Lower leg skin (tissue), 3 donors: ENCODE measurements around the gene STPG3.

Experiments used
- CTCF ChIP-seq, 3 donors: fragments of 450-650 bp; IDR thresholded peaks; one replicate each; pipeline ENCODE4 v1.5.1; 2016; ENCODE audit warnings: antibody characterized with exemption in 3 of 3, mild to moderate bottlenecking in 3 of 3, moderate library complexity in 2 of 3
- POLR2A ChIP-seq, 2 donors: fragments of 450-650 bp; IDR thresholded peaks; one replicate each; pipeline ENCODE4 v1.6.1; 2016 to 2017; ENCODE audit warnings: antibody characterized with exemption in 2 of 2, mild to moderate bottlenecking in 1 of 2, moderate library complexity in 1 of 2

DNA sequence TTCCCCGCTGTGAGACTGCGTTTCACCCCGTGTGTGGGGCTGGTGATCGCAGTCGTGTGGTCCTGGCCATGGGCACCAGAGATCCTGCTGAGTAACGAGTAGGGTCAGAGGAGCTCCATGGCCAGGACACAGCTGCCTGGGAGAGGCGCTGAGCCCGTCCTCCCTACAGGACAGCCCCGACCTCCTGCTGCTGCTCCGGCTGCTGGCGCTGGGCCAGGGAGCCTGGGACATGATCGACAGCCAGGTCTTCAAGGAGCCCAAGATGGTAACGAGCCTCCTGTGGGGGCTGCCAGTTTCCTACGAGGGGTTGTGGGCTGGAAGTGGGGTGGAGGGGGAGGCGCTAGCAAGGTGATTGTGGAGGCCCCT, 15.1 kb downstream of the STPG3 start:
- no peak for TF ChIP-seq CTCF (IDR thresholded peaks at IDR 0.05)
- no peak for TF ChIP-seq POLR2A (IDR thresholded peaks at IDR 0.05)
